Lower lobe of right lung (tissue), 2 donors: ENCODE data around the gene MCM6. TPM values are rescaled to one million over a fixed set of nuclear protein-coding genes. Genes with fewer than 3 reads are reported as not detected.

ENCODE experiments used
- ATAC-seq, 2 donors: fragments of 200-7000 bp; cut with Tn5 transposase; one replicate each; pipeline ENCODE4 v1.9.1; 2020 to 2022; ENCODE audit warnings: mild to moderate bottlenecking in 2 of 2, moderate library complexity in 2 of 2
- DNase-seq: peaks from one replicate; pipeline ENCODE4 v3.0.0-alpha.2; 2020
- H3K27ac ChIP-seq: fragments of 200-600 bp; one replicate; pipeline ENCODE4 v1.8.0; 2022
- H3K27me3 ChIP-seq: fragments of 200-600 bp; one replicate; pipeline ENCODE4 v1.8.0; 2022; ENCODE audit warnings: low read depth
- H3K36me3 ChIP-seq: fragments of 200-600 bp; one replicate; pipeline ENCODE4 v1.8.0; 2022; ENCODE audit warnings: mild to moderate bottlenecking
- H3K4me1 ChIP-seq: fragments of 200-600 bp; one replicate; pipeline ENCODE4 v1.8.0; 2022
- H3K4me3 ChIP-seq: fragments of 200-600 bp; one replicate; pipeline ENCODE4 v1.8.0; 2022; ENCODE audit warnings: mild to moderate bottlenecking
- H3K9me3 ChIP-seq: fragments of 200-600 bp; one replicate; pipeline ENCODE4 v1.8.0; 2022
- CTCF ChIP-seq: fragments of 200-600 bp; IDR thresholded peaks from one replicate; pipeline ENCODE4 v1.8.0; 2022; ENCODE audit warnings: antibody characterized with exemption, mild to moderate bottlenecking
- intact Hi-C: fragments of 100-400 bp; cut with DNase I; formaldehyde crosslinking; loops from one replicate; pipeline ENCODE4 v1.11.0; 2022
- total RNA-seq: library from RNA; stranded (reverse); fragmentation: NEBNext Ultra II Directional; extraction: Animal tissue kit (Norgen Biotek cat#: 25700); gene quantifications from one replicate; pipeline ENCODE4 v1.2.1, GENCODE V29; 2021
- donor health status: DM: no; HTN: yes; CAD: no; lungs with severe emphysema.

Gene MCM6
- total RNA-seq, 1 donor from 2014 or later = 8.7 TPM

DNA sequence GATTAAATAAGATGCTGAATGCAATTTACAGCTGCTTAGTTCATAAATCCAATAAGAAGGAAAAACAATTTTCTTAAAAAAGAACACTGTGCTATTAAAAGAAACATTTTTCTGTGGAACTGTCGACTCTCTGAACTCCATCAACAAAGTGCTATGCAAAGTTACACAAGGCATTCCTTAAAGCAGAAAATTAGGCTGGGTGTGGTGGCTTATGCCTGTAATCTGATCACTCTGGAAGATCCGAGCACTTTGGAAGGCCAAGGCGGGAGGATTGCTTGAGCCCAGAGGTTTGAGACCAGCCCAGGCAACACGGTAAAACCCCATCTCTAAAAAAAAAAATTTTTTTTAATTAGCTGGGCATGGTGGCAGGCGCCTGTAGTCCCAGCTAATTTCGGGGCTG is 13.0 kb downstream of the MCM6 start:
- DNase-seq (no peak), ATAC-seq (no peak)
- Histone ChIP-seq H3K27me3 (no peaks in the 10 kb centered on the region), H3K36me3 (peaks cover 72% of the 10 kb centered on the region), H3K4me1 (no peaks in the 10 kb centered on the region), H3K9me3 (no peaks in the 10 kb centered on the region), H3K4me3 (no peak overlapping the region), H3K27ac (no peak overlapping the region)
- intact Hi-C loops = no loop called here
- TF ChIP-seq CTCF = no peak

DNA sequence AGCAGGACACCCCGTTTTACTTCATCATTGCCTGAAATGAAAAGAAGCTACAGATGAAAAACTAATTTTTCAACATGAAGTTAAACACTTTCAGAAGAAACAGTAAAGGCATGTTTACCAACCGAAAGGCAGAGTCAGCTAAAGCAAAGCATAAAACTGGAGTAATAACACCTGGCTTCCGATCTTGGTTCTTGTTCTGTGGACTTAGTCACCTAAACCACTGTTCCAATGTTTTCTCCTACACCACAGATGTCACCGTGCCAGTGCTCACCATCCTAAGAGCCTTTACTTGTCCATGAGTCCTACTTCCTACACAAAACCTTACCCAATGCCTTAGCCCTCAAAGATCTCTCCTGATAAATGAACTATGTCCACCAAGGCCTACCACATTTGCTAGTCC is 13.5 kb downstream of the MCM6 start:
- H3K27me3 ChIP-seq = no peaks in the 10 kb centered on the region
- no peak overlapping the region for H3K4me3 ChIP-seq
- no peak for ATAC-seq
- peaks cover 74% of the 10 kb centered on the region for H3K36me3 ChIP-seq
- no peak for DNase-seq
- H3K9me3 ChIP-seq = no peaks in the 10 kb centered on the region
- no peak overlapping the region for H3K27ac ChIP-seq
- intact Hi-C loops = no loop called here
- TF ChIP-seq CTCF = no peak
- H3K4me1 ChIP-seq = no peaks in the 10 kb centered on the region

DNA sequence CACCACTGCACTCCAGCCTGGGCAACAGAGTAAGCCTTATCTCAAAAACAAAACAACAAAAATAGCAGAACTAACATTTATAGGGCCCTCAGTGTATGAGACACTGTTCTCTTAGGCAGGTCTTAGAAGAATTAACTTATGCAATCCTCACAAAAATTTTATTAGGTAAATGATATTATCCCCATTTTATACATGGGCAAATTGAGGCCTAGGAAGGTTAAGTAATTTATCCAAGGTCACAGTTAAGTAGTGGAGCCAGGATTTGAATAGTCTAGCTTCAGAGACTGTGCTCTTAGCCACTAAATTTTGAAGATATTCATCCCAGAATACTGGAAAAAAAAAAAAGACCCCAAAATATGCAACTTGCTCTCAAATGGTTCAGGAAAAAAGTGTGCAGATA is 22.8 kb downstream of the MCM6 start:
- intact Hi-C loops = no loop called here
- H3K27ac ChIP-seq = no peak overlapping the region
- ATAC-seq (no peak), DNase-seq (no peak)
- H3K27me3 ChIP-seq = no peaks in the 10 kb centered on the region
- no peak overlapping the region for H3K4me3 ChIP-seq
- no peaks in the 10 kb centered on the region for H3K9me3 ChIP-seq
- TF ChIP-seq CTCF = no peak
- H3K36me3 ChIP-seq = peaks cover 56% of the 10 kb centered on the region
- H3K4me1 ChIP-seq = no peaks in the 10 kb centered on the region

GRCh38 chr2:135851858-135852257 is 24.4 kb downstream of the MCM6 start:
- H3K27me3 ChIP-seq = no peaks in the 10 kb centered on the region
- H3K4me3 ChIP-seq = no peak overlapping the region
- TF ChIP-seq CTCF = no peak
- intact Hi-C loops = no loop called here
- DNase-seq = no peak
- H3K27ac ChIP-seq = no peak overlapping the region
- H3K9me3 ChIP-seq = no peaks in the 10 kb centered on the region
- peaks cover 41% of the 10 kb centered on the region for H3K36me3 ChIP-seq
- no peaks in the 10 kb centered on the region for H3K4me1 ChIP-seq
- no peak for ATAC-seq

DNA sequence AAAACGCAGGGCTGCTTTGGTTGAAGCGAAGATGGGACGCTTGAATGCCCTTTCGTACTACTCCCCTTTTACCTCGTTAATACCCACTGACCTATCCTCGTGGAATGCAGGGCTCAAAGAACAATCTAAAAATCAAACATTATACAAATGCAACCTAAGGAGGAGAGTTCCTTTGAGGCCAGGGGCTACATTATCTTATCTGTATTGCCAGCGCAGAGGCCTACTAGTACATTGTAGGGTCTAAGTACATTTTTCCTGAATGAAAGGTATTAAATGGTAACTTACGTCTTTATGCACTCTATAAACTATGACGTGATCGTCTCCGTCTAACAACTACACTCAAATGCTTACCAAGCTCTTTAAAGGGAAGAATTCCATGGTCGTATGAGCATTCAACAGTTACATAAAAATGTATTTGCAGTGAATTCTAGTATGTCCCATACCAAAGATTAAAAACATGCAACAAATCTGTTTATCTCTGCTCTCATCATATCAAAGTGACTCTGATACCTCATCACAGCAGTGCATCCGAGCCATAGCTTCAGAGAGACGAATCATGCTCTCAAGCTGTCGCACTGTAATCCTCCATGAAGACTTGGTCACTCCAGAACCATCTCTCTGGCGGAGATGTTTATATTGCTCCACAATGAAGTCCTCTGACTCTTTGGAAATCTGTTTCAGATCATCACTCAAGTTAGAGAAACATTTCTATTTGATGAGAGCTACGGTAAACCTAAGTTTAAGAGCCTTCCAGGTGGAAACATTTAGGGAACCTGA is 25.2 kb downstream of the MCM6 start:
- intact Hi-C loops = no loop called here
- Histone ChIP-seq H3K27me3 (no peaks in the 10 kb centered on the region), H3K27ac (no peak overlapping the region), H3K9me3 (no peaks in the 10 kb centered on the region), H3K4me1 (no peaks in the 10 kb centered on the region), H3K4me3 (no peak overlapping the region), H3K36me3 (peaks cover 42% of the 10 kb centered on the region)
- no peak for TF ChIP-seq CTCF
- ATAC-seq (no peak), DNase-seq (no peak)
